GM19395 (cell line): ENCODE results near the gene USP40.

ENCODE experiments used
- ATAC-seq: cut with Tn5 transposase; IDR thresholded peaks from one replicate; pipeline ENCODE4 v1.9.1; 2021; ENCODE audit warnings: mild to moderate bottlenecking, moderate library complexity; ENCODE audit not compliant: unreplicated experiment

Gene USP40

GRCh38 chr2:233501198-233502076 lies 65.1 kb downstream of the USP40 start:
- ATAC-seq, result peak; percentile 63

GRCh38 chr2:233499928-233500327 lies 66.7 kb downstream of the USP40 start:
- no peak for ATAC-seq

DNA sequence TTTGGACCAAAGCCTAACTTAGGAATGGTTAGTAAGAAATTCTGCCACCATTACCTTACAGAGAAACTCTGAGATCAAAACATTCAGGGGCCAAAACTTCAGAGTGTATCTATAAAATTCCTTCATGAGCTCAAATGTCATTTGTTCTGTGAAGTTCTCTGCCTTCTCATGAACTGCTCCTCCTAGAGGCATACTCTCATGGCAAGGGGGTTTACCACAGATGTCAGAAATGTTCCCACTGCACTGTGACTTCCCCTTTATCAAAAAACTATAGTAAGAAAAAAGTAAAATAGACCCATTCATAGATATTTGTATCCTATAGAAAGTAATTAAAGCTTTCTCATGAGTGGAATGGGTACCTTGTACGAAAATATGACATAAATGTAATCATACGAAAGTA lies 68.5 kb downstream of the USP40 start:
- no peak for ATAC-seq

- no peak for ATAC-seq
Measured at GRCh38 chr2:233497692-233498091, 68.9 kb downstream of the USP40 start.

DNA sequence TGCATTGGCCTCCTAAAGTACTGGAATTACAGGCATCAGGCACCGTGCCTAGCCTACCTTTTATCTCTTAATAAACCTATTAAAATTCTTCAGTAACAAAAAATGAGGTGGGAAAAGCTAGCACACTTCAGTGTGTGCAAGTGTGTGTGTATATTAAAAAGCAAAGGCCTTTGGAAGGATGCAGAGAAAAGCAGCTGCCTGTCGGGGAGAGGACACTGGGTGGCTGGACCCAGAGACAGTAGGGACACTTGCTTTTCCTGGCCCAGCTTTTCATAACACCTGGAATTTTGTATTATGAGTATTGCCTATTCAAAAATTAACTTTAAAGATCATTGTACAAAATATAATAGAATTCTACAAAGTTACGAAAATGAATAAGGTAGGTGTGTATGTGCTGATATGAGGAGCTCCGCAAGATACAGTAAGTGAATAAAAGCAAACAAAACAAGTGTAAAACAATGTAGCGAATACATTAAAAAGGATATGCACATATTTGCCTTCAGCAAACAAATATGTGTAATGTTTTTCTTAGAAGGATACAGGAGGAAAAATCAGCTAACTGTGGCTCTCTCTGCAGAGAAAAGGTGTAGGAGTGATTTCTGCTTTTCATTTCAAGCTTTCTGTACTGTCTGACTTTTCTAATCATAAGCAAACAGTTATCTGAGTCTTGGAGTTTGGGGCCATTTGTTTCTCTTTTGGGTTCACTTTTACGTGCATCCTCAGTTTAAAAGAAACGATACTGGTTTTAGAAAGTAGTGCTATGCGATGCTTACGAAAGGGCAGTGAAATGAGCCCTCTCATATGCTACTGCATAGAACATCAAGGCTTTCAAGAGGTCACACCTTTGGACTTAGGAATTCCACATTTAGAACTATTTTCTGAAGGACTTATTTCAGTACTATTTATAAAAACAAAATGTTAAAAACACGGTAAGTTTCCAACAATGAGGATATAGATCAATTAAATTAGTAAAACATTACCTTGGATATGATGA lies 70.8 kb downstream of the USP40 start:
- ATAC-seq, result no peak

GRCh38 chr2:233492751-233493150 lies 73.8 kb downstream of the USP40 start:
- ATAC-seq, result no peak

DNA sequence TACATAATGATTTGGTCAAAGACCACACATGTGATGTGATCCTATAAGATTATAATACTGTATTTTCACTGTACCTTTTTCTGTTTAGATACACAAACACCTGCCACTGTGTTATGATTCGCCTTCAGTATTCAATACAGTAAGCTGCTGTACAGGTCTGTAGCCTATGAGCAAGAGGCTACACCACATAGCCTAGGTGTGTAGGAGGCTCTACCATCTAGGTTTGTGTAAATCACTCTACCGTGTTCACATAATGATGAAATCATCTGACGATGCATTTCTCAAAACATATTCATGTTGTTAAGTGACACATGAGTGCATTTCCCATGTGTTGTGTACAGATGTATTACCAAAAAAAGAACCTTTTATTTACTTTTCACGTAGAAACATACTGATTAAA lies 74.5 kb downstream of the USP40 start:
- no peak for ATAC-seq

- no peak for ATAC-seq
Measured at GRCh38 chr2:233491326-233491725, 75.3 kb downstream of the USP40 start.

- ATAC-seq, result no peak
Measured at GRCh38 chr2:233490831-233491230, 75.8 kb downstream of the USP40 start.

- no peak for ATAC-seq
Measured at GRCh38 chr2:233489666-233490065, 76.9 kb downstream of the USP40 start.

DNA sequence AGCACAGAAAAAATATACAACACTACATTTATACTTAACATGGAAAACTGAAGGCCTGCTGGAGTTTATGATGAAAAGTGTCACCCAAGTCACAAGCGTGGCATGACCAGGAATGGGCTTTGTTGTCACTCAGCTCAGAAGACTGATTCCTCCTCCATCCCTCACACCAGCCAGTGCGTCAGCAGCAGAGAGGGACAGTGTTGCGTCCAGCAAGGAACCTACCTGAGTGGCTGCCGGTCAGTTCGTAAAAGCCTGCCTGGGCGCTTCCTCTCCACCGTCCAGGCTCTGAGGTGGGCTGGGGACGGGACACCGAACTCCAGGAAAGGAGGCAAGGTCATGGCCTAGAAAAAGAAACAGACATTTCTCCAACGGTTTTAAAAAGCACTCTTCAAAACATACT lies 77.4 kb downstream of the USP40 start:
- no peak for ATAC-seq

GRCh38 chr2:233487748-233488345 lies 78.7 kb downstream of the USP40 start:
- ATAC-seq, result no peak

DNA sequence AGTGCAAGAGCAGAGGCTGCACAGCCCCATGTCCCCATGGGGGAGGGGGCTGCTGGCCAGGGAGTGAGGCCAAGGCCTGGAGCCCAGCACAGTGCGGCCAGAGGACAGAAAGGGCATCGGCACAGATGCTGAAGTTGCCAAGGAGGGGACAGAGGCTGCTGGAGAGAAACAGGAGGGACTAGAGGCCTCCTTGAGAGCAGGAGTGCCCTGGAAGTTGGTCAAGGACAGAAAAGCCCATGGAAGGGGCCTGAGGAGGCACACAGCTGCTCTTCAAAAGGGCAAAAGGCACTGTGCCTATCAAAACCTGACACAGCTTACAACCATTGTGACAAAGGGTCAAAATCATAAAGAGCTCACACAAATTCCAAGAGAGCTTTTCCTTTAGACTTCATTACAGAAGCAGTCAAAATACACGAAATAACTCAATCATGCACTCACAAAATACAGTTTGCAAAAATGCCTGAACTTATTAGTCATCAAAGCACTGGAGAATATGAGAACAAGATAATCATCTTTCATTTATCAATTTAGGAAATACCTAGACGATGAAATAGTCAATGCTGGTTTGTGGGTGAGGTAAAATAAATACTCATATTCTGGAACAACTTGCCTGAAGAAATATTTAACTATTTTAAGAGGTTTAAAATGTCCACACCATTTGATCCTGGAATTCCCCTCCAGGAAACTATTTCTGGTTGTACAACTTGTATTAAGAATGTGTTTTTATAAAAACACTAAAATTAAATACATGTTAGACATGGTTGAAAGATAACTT lies 79.6 kb downstream of the USP40 start:
- no peak for ATAC-seq

DNA sequence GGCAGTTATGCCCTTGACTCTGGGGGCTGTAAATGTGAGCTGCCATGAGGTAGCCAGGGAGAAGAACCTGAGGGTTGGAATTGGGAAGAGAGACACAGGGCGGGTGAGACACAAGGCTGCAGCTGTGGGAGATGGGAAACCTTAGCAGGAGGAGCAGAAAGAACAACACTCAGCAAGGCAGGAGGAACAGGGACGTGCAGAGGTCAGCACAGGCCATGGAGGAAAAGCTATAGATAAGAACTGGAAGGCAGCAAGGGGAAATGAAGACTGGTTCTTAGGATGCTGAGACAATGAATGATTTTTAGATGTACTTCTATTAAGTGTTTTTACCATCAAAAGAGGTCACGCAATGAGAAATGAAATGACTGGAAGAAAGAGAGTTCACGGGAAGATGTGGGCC lies 80.2 kb downstream of the USP40 start:
- ATAC-seq, result no peak

GRCh38 chr2:233485726-233486125 lies 80.9 kb downstream of the USP40 start:
- ATAC-seq, result no peak

DNA sequence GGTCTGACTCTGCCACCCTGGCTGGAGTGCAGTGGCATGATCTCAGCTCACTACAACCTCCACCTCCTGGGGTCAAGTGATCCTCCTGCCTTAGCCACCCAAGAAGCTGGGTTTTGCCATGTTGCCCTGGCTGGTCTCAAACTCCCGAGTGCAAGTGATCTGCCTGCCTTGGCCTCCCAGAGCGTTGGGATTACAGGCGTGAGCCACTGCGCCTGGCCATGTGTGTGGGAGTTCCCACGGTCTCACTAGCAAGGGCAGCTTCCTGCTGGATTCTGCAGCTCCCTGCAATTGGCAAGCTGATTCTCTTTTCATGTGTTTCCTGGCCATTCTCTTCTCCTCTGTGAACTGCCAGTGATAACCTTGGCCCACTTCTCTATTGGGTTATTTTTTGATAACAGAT lies 84.0 kb downstream of the USP40 start:
- ATAC-seq, result no peak

GRCh38 chr2:233481368-233482142 lies 85.0 kb downstream of the USP40 start:
- no peak for ATAC-seq

- no peak for ATAC-seq
Measured at GRCh38 chr2:233480490-233481202, 85.9 kb downstream of the USP40 start.
